Muscle layer of duodenum (tissue), 2 donors: ENCODE data around the gene LPXN.

Experiments
- H3K27ac ChIP-seq: one replicate; pipeline ENCODE4 v1.7.0; 2013; ENCODE audit warnings: mild to moderate bottlenecking, low read length
- H3K27me3 ChIP-seq: one replicate; pipeline ENCODE4 v1.7.0; 2013; ENCODE audit warnings: low read depth, mild to moderate bottlenecking, control low read depth, low read length
- H3K36me3 ChIP-seq, 2 donors: one replicate each; pipeline ENCODE4 v1.7.0; 2013; ENCODE audit warnings: low read length in 2 of 2, control low read depth in 1 of 2, mild to moderate bottlenecking in 1 of 2; ENCODE audit not compliant: insufficient read depth in 2 of 2, control insufficient read depth in 1 of 2
- H3K4me1 ChIP-seq, 2 donors: one replicate each; pipeline ENCODE4 v1.7.0; 2013; ENCODE audit warnings: low read length in 2 of 2, mild to moderate bottlenecking in 2 of 2, control low read depth in 1 of 2, moderate library complexity in 1 of 2; ENCODE audit not compliant: insufficient read depth in 2 of 2, control insufficient read depth in 1 of 2
- H3K4me3 ChIP-seq, 2 donors: one replicate each; pipeline ENCODE4 v1.7.0; 2013; ENCODE audit warnings: low read length in 2 of 2, low read depth in 1 of 2, mild to moderate bottlenecking in 1 of 2
- H3K9me3 ChIP-seq, 2 donors: one replicate each; pipeline ENCODE4 v1.7.0; 2013; ENCODE audit warnings: low read length in 2 of 2, control low read depth in 1 of 2, mild to moderate bottlenecking in 1 of 2; ENCODE audit not compliant: control insufficient read depth in 1 of 2
- donor health status: healthy.

The LPXN gene

GRCh38 chr11:58561394-58562098, 14.1 kb downstream of the LPXN start:
- H3K4me1 ChIP-seq: no peaks in the 10 kb centered on the region
- H3K9me3 ChIP-seq: no peaks in the 10 kb centered on the region
- no peak overlapping the region for H3K27ac ChIP-seq
- H3K27me3 ChIP-seq: no peaks in the 10 kb centered on the region
- peaks cover 10 to 15% of the 10 kb centered on the region in 2 donors for H3K36me3 ChIP-seq
- H3K4me3 ChIP-seq: no peak overlapping the region

- no peak overlapping the region for H3K27ac ChIP-seq
- H3K4me3 ChIP-seq: no peak overlapping the region
- H3K36me3 ChIP-seq: peaks cover 10 to 15% of the 10 kb centered on the region in 2 donors
- H3K4me1 ChIP-seq: no peaks in the 10 kb centered on the region
- no peaks in the 10 kb centered on the region for H3K9me3 ChIP-seq
- no peaks in the 10 kb centered on the region for H3K27me3 ChIP-seq
Measured at GRCh38 chr11:58560842-58561241, 14.8 kb downstream of the LPXN start.

- Histone ChIP-seq H3K9me3 (no peaks in the 10 kb centered on the region), H3K4me3 (no peak overlapping the region), H3K36me3 (peaks cover 58 to 69% of the 10 kb centered on the region in 2 donors), H3K4me1 (no peaks in the 10 kb centered on the region), H3K27ac (no peak overlapping the region), H3K27me3 (no peaks in the 10 kb centered on the region)
Measured at GRCh38 chr11:58549644-58550043, 26.0 kb downstream of the LPXN start.

GRCh38 chr11:58546841-58547240, 28.8 kb downstream of the LPXN start:
- Histone ChIP-seq H3K27ac (no peak overlapping the region), H3K27me3 (no peaks in the 10 kb centered on the region), H3K4me1 (no peaks in the 10 kb centered on the region), H3K9me3 (no peaks in the 10 kb centered on the region), H3K36me3 (peaks cover 63 to 65% of the 10 kb centered on the region in 2 donors), H3K4me3 (no peak overlapping the region)

- H3K4me3 ChIP-seq: no peak overlapping the region
- no peaks in the 10 kb centered on the region for H3K27me3 ChIP-seq
- no peak overlapping the region for H3K27ac ChIP-seq
- no peaks in the 10 kb centered on the region for H3K9me3 ChIP-seq
- no peaks in the 10 kb centered on the region for H3K4me1 ChIP-seq
- peaks cover 10 to 33% of the 10 kb centered on the region in 2 donors for H3K36me3 ChIP-seq
Measured at GRCh38 chr11:58531865-58532341, 43.8 kb downstream of the LPXN start.

- Histone ChIP-seq H3K36me3 (peaks cover 10 to 36% of the 10 kb centered on the region in 2 donors), H3K4me3 (no peak overlapping the region), H3K27me3 (no peaks in the 10 kb centered on the region), H3K27ac (no peak overlapping the region), H3K9me3 (no peaks in the 10 kb centered on the region), H3K4me1 (no peaks in the 10 kb centered on the region)
Measured at GRCh38 chr11:58530236-58530635, 45.4 kb downstream of the LPXN start.

- Histone ChIP-seq H3K4me3 (no peak overlapping the region), H3K27ac (no peak overlapping the region), H3K36me3 (peaks cover 10 to 32% of the 10 kb centered on the region in 2 donors), H3K27me3 (no peaks in the 10 kb centered on the region), H3K4me1 (peaks cover 0 to 10% of the 10 kb centered on the region in 2 donors), H3K9me3 (no peaks in the 10 kb centered on the region)
Measured at GRCh38 chr11:58527429-58527828, 48.2 kb downstream of the LPXN start.

- Histone ChIP-seq H3K36me3 (peaks cover 10 to 27% of the 10 kb centered on the region in 2 donors), H3K27me3 (no peaks in the 10 kb centered on the region), H3K27ac (no peak overlapping the region), H3K9me3 (no peaks in the 10 kb centered on the region), H3K4me1 (peaks cover 0 to 10% of the 10 kb centered on the region in 2 donors), H3K4me3 (no peak overlapping the region)
Measured at GRCh38 chr11:58526721-58527120, 48.9 kb downstream of the LPXN start.

- H3K27ac ChIP-seq: no peak overlapping the region
- no peaks in the 10 kb centered on the region for H3K9me3 ChIP-seq
- H3K4me3 ChIP-seq: no peak overlapping the region
Measured at GRCh38 chr11:58525037-58525614, 50.5 kb downstream of the LPXN start.

GRCh38 chr11:58524232-58525036, 51.2 kb downstream of the LPXN start:
- Histone ChIP-seq H3K27ac (no peak overlapping the region), H3K27me3 (no peaks in the 10 kb centered on the region), H3K9me3 (no peaks in the 10 kb centered on the region), H3K36me3 (peaks cover 10 to 16% of the 10 kb centered on the region in 2 donors), H3K4me1 (peaks cover 0 to 10% of the 10 kb centered on the region in 2 donors), H3K4me3 (peak overlapping the region; percentile 24 to 26)

More at GRCh38 chr11:58525037-58525614, 50.5 kb downstream of the LPXN start:
- peaks cover 0 to 10% of the 10 kb centered on the region in 2 donors for H3K4me1 ChIP-seq
- H3K36me3 ChIP-seq: peaks cover 10 to 21% of the 10 kb centered on the region in 2 donors
- no peaks in the 10 kb centered on the region for H3K27me3 ChIP-seq

GRCh38 chr11:58513747-58514367, 61.8 kb downstream of the LPXN start:
- no peaks in the 10 kb centered on the region for H3K9me3 ChIP-seq
- peaks cover 4% of the 10 kb centered on the region for H3K27me3 ChIP-seq
- no peaks in the 10 kb centered on the region for H3K4me1 ChIP-seq
- no peaks in the 10 kb centered on the region for H3K36me3 ChIP-seq
- no peak overlapping the region for H3K27ac ChIP-seq
- H3K4me3 ChIP-seq: no peak overlapping the region
